Aorta (tissue), 5 donors: ENCODE measurements around the gene POLR1B. TPM values are rescaled to one million over a fixed set of nuclear protein-coding genes. Genes with fewer than 3 reads are reported as not detected.
A peak's percentile ranks its signal among the peaks of the same experiment; 100 is the strongest.
"Not testable (repeated sequence)": the region's sequence is repeated elsewhere in the genome, so short reads cannot be mapped to it uniquely, and the experiment has no call there.

ENCODE experiments used
- ATAC-seq: fragments of 200-7000 bp; cut with Tn5 transposase; one replicate; pipeline ENCODE4 v1.9.1; 2022; ENCODE audit warnings: moderate library complexity; ENCODE audit not compliant: low FRiP score
- DNase-seq, 2 donors: peaks; one replicate each; pipeline ENCODE4 v3.0.0-alpha.2; 2020
- H3K27ac ChIP-seq, 2 donors: one replicate each; pipeline ENCODE4 v1.5.1; 2013; ENCODE audit warnings: low read length in 2 of 2, mild to moderate bottlenecking in 2 of 2, moderate library complexity in 2 of 2, control low read depth in 1 of 2, inconsistent platforms in 1 of 2, low read depth in 1 of 2
- H3K27me3 ChIP-seq, 2 donors: one replicate each; pipeline ENCODE4 v1.6.1; 2013; ENCODE audit warnings: control low read depth in 1 of 2, low read length in 1 of 2, mild to moderate bottlenecking in 1 of 2, moderate library complexity in 1 of 2; ENCODE audit not compliant: insufficient read depth in 2 of 2, control insufficient read depth in 1 of 2
- H3K36me3 ChIP-seq, 2 donors: one replicate each; pipeline ENCODE4 v1.6.1; 2013; ENCODE audit warnings: control low read depth in 1 of 2, low read length in 1 of 2, mild to moderate bottlenecking in 1 of 2; ENCODE audit not compliant: insufficient read depth in 2 of 2, control insufficient read depth in 1 of 2
- H3K4me1 ChIP-seq, 2 donors: one replicate each; pipeline ENCODE4 v1.6.1; 2013; ENCODE audit warnings: low read length in 2 of 2, control low read depth in 1 of 2, mild to moderate bottlenecking in 1 of 2, moderate library complexity in 1 of 2; ENCODE audit not compliant: insufficient read depth in 2 of 2, control insufficient read depth in 1 of 2
- H3K4me3 ChIP-seq, 2 donors: one replicate each; pipeline ENCODE4 v1.5.1; 2013; ENCODE audit warnings: low read length in 2 of 2, control low read depth in 1 of 2, mild to moderate bottlenecking in 1 of 2
- H3K9me3 ChIP-seq: one replicate; pipeline ENCODE4 v1.6.1; 2013; ENCODE audit warnings: mild to moderate bottlenecking, low read length; ENCODE audit not compliant: control insufficient read depth
- WGBS, 2 donors: extraction: QIAGEN DNeasy Blood & Tissue Kit; methylation state at CpG; one replicate each; pipeline ENCODE4 v1.1.7; 2013; 5-methylcytosine and 5-hydroxymethylcytosine counted together
- intact Hi-C, 2 donors: fragments of 100-400 bp; cut with DNase I; formaldehyde crosslinking; loops; one replicate each; pipeline versions ENCODE4 v1.14.2 to v1.15.0; 2022
- polyA plus RNA-seq, 2 donors: library from polyadenylated mRNA; stranded (reverse); fragments of 200-250 nt; gene quantifications; one replicate each; pipeline ENCODE4 v1.2.3, GENCODE V29; 2013
- total RNA-seq, 2 donors: library from RNA; stranded (reverse); fragmentation: NEBNext Ultra II Directional; extraction: Animal tissue kit (Norgen Biotek cat#: 25700); gene quantifications; one replicate each; pipeline ENCODE4 v1.2.1, GENCODE V29; 2021
- donor health status: healthy with polysubstance abuse.
- donor health status: Bipolar disorder and iron deficiency.
- donor health status: DM: no; HTN: no; CAD: no.
- donor health status: DM: no; HTN: no; CAD: no.
- donor health status: DM: yes; HTN: yes; CAD: no.

Gene POLR1B
- total and polyA plus RNA-seq, 4 donors: 3.6 to 13.5 (median 6.6) TPM

- peaks cover 11 to 15% of the 10 kb centered on the region in 2 donors for H3K36me3 ChIP-seq
- no peak overlapping the region for H3K27ac ChIP-seq
- H3K4me1 ChIP-seq: no peaks in the 10 kb centered on the region
- no peak overlapping the region for H3K4me3 ChIP-seq
- no peaks in the 10 kb centered on the region for H3K27me3 ChIP-seq
- ATAC-seq (no peak), DNase-seq (no peak)
- intact Hi-C loops: no loop called here
- 83 to 85% methylated on average over 3 of the region's 3 CpGs for WGBS, 2 donors
- H3K9me3 ChIP-seq: no peaks in the 10 kb centered on the region
These were observed 23.8 kb downstream of the POLR1B start for GRCh38 chr2:112566104-112566503.

DNA sequence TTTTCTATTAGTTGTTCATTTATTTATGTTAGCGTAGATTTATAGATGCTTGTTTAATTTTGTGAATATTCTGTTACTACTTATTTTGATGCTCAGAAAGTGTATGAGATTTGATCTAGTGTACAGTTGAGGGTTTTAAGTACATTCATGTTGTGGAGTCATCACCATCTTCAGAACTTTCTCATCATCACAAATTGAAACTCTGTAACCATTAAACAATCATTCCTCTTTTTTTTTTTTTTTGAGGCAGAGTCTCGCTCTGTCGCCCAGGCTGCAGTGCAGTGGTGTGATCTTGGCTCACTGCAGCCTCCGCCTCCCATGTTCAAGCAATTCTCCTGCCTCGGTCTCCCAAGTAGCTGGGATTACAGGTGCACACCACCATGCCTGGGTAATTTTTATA lies 24.2 kb downstream of the POLR1B start:
- H3K27ac ChIP-seq, DNase-seq, intact Hi-C loops, H3K4me1 ChIP-seq, H3K9me3 ChIP-seq, H3K4me3 ChIP-seq, H3K27me3 ChIP-seq, ATAC-seq: not testable (repeated sequence)
- H3K36me3 ChIP-seq: peaks cover 12 to 15% of the 10 kb centered on the region in 2 donors
- WGBS, 2 donors: 96 to 97% methylated on average over 5 of the region's 5 CpGs

- H3K36me3 ChIP-seq: peaks cover 15 to 19% of the 10 kb centered on the region in 2 donors
These were observed 29.7 kb downstream of the POLR1B start for GRCh38 chr2:112572005-112572404.

GRCh38 chr2:112577756-112578155 lies 35.5 kb downstream of the POLR1B start:
- ATAC-seq (no peak), DNase-seq (no peak)
- Histone ChIP-seq H3K27me3 (no peaks in the 10 kb centered on the region), H3K36me3 (peaks cover 5 to 10% of the 10 kb centered on the region in 2 donors), H3K4me3 (no peak overlapping the region), H3K4me1 (no peaks in the 10 kb centered on the region), H3K9me3 (no peaks in the 10 kb centered on the region), H3K27ac (no peak overlapping the region)
- 5 to 15% methylated on average over 4 to 5 of the region's 5 CpGs for WGBS, 2 donors
- intact Hi-C loops: no loop called here

More at GRCh38 chr2:112572005-112572404, 29.7 kb downstream of the POLR1B start:
- H3K27ac ChIP-seq: no peak overlapping the region
- H3K27me3 ChIP-seq: no peaks in the 10 kb centered on the region
- H3K4me3 ChIP-seq: no peak overlapping the region
- DNase-seq (no peak), ATAC-seq (no peak)
- no peaks in the 10 kb centered on the region for H3K9me3 ChIP-seq
- 82 to 89% methylated on average over 7 of the region's 7 CpGs for WGBS, 2 donors
- intact Hi-C loops: no loop called here
- no peaks in the 10 kb centered on the region for H3K4me1 ChIP-seq

- Histone ChIP-seq H3K9me3 (no peaks in the 10 kb centered on the region), H3K36me3 (peaks cover 2 to 7% of the 10 kb centered on the region in 2 donors), H3K27ac (no peak overlapping the region), H3K4me3 (no peak overlapping the region), H3K27me3 (no peaks in the 10 kb centered on the region), H3K4me1 (peaks cover 0 to 2% of the 10 kb centered on the region in 2 donors)
- intact Hi-C loops: no loop called here
- DNase-seq (no peak), ATAC-seq (no peak)
These were observed 37.0 kb downstream of the POLR1B start for GRCh38 chr2:112579241-112579640.

DNA sequence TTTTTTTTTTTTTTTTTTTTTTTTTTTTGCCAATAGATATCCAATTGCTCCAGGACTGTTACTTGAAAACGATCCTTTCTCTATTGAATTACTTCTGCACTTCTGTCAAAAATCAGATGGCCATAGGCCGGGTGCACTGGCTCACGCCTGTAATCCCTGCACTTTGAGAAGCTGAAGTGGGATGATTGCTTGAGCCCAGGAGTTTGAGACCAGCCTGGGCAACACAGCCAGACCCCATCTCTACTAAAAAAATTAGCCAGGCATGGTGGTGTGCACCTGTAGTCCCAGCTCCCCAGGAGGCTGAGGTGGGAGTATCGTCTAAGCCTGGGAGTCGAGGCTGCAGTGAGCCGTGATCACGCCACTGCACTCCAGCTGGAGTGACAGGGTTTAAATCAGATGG lies 37.8 kb downstream of the POLR1B start:
- Histone ChIP-seq H3K36me3 (peaks cover 2% of the 10 kb centered on the region in 2 donors), H3K9me3 (no peaks in the 10 kb centered on the region), H3K4me1 (peaks cover 0 to 2% of the 10 kb centered on the region in 2 donors), H3K27me3 (no peaks in the 10 kb centered on the region), H3K4me3 (no peak overlapping the region), H3K27ac (no peak overlapping the region)
- intact Hi-C loops: loop anchor here (5.0 to 10.0 kb wide), 4 partner anchors 38 to 98 kb away; partner anchors contain the start of genes TTL (in 2 of the 2), POLR1B (in 1 of the 2) and SLC20A1 (in 1 of the 2)
- DNase-seq (no peak), ATAC-seq (no peak)
- WGBS, 2 donors: 92 to 95% methylated on average over 7 of the region's 7 CpGs

DNA sequence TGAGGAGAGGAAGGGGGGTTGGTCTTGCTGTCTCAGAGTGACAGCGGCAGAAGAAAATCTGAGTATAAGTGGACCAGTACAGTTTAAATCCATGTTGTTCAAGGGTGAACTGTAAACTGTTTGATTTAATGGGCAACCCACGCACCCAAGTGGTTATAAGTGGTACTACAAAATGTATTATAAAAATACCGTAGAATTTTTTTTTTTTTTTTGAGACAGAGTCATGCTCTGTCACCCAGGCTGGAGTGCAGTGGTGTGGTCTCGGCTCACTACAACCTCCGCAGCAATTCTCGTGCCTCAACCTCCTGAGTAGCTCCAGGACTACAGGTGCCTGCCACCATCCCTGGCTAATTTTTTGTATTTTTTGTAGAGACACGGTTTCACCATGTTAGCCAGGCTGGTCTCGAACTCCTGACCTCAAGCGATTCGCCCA lies 40.1 kb downstream of the POLR1B start:
- no peak for ATAC-seq
- intact Hi-C loops: loop anchor here (5.0 to 10.0 kb wide), 4 partner anchors 40 to 100 kb away; partner anchors contain the start of genes TTL (in 2 of the 2), POLR1B (in 1 of the 2) and SLC20A1 (in 1 of the 2)
- WGBS, 2 donors: 39 to 40% methylated on average over 10 of the region's 10 CpGs

DNA sequence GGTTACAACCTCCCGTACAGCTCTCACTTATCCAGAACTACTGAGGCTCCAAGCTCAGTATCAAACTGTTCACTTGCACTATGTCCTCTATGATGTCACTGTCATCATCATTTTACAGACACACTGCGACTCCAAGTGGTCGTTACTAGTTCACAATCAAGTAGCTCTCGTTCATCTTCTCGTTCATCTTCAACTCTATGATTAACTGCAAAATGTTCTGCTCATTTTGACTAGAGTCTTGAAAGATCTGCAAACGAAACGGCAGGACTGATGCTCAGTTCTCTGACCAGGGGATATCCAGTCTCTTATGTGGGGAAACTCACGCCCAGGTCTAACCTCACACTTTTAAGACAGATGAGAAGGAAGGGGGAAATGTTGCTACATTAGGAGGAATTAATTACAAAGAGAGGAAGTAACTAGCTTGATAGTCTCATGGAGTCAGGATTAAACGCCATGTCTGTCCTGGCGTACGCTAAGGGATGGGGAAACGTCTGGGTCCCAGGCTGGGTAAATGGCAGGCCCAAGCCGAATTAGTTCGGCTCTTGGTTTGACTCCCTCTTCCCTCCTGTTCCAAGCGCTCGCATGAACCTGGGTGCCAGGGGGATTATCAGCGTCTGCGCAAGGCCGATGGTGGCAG lies 41.4 kb downstream of the POLR1B start:
- intact Hi-C loops: loop anchor here (1.0 to 10.0 kb wide), 5 partner anchors 41 to 101 kb away; partner anchors contain the start of genes SLC20A1 (in 2 of the 2), TTL (in 2 of the 2) and POLR1B (in 1 of the 2)
- WGBS, 2 donors: 37 to 40% methylated on average over 19 of the region's 19 CpGs
- ATAC-seq: no peak

More for the DNA sequence above, 40.1 kb downstream of the POLR1B start:
- Histone ChIP-seq H3K27ac (no peak overlapping the region), H3K27me3 (no peaks in the 10 kb centered on the region), H3K4me3 (no peak overlapping the region), H3K36me3 (no peaks in the 10 kb centered on the region), H3K4me1 (peaks cover 0 to 2% of the 10 kb centered on the region in 2 donors), H3K9me3 (no peaks in the 10 kb centered on the region)
- DNase-seq: no peak

More for the DNA sequence above, 41.4 kb downstream of the POLR1B start:
- H3K4me3 ChIP-seq: peak overlapping the region; percentile 35 to 83
- peaks cover 0 to 2% of the 10 kb centered on the region in 2 donors for H3K4me1 ChIP-seq
- no peak for DNase-seq
- no peaks in the 10 kb centered on the region for H3K9me3 ChIP-seq
- no peaks in the 10 kb centered on the region for H3K36me3 ChIP-seq
- H3K27me3 ChIP-seq: no peaks in the 10 kb centered on the region
- peak overlapping the region in 1 of 2 donors; percentile 83 for H3K27ac ChIP-seq
